ENCODE measurements around the gene MESP1. TPM values are rescaled to one million over a fixed set of nuclear protein-coding genes. Genes with fewer than 3 reads are reported as not detected.

MESP1 gene
- total and polyA plus RNA-seq, 4 donors = 0.49 to 1.2 (median 0.63) TPM; not detected in 1

DNA sequence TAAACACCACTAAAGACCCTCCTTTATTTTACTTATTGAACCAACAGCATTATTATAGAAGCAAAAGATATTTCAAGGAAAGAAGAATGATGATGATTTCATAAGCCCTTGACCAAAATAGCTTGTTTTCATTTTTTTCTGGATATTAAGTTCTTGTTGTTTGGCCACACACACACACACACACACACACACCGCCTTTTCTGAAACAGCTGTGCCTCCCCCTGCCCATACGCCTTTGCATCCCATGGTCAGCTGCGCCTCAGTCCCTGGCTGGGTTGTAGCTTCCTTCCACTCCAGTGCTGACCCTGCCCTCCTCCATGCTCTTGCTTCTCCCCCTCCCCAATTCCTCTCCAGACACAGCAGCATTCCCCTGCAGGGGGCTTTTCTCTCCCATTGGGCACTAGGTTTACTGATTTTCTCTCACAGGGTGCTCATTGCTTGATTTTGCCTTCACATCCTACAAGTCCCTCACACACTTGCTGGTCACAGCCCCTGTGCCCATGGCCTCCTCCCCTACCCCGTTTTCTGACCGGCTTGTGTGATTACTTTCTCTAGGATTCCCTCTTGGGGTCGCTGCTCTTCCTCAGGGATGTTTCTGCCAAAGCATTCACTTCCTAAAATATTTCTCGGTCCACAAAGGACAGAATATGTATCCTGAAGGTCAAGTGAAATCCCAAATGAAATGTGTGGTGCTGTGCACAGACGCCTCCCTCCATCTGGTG, 18.4 kb downstream of the MESP1 start:
- H3K36me3 ChIP-seq (ENCODE audit: control insufficient read depth in 1 of 2, insufficient read depth in 2 of 2, low read length in 1 of 2) = no peaks in the 10 kb centered on the region
- no peaks in the 10 kb centered on the region for H3K4me1 ChIP-seq (ENCODE audit: control insufficient read depth in 1 of 2, insufficient read depth in 2 of 2, low read length in 2 of 2)
- no peak for DNase-seq
- no peak for ATAC-seq (ENCODE audit: low FRiP score)
- intact Hi-C loops (cut with DNase I) = no loop called here
- WGBS, 2 donors = 65 to 70% methylated on average over 8 of the region's 8 CpGs
- no peaks in the 10 kb centered on the region for H3K9me3 ChIP-seq (ENCODE audit: control insufficient read depth, low read length)
- no peaks in the 10 kb centered on the region for H3K27me3 ChIP-seq (ENCODE audit: control insufficient read depth in 1 of 2, insufficient read depth in 2 of 2, low read length in 1 of 2)
- H3K27ac ChIP-seq (ENCODE audit: low read depth in 1 of 2, low read length in 2 of 2) = no peak overlapping the region
- H3K4me3 ChIP-seq (ENCODE audit: low read length in 2 of 2) = no peak overlapping the region

DNA sequence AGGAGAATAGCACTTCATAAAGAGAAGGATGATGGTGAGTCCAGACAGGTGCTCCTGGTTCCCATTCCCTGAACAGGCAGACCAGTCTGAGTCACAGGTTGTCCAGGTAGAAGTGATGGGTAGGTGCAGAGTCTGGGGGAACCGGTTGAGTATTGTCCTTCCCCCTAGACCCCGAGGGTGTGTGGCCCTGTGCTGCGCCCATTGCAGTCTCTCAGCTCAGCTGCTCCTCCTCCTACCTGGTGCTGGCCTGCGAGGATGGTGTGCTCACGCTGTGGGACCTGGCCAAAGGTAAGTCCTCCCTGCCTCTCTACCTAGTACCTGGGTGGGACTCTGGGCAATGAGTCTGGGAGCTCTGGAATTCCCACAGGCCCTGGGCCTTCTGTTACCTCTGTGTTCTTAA, 19.8 kb downstream of the MESP1 start:
- WGBS, 2 donors = 92 to 93% methylated on average over 5 of the region's 5 CpGs
- ATAC-seq (ENCODE audit: low FRiP score) = no peak
- no peaks in the 10 kb centered on the region for H3K4me1 ChIP-seq (ENCODE audit: control insufficient read depth in 1 of 2, insufficient read depth in 2 of 2, low read length in 2 of 2)

GRCh38 chr15:89728254-89728653, 22.8 kb downstream of the MESP1 start:
- H3K27ac ChIP-seq (ENCODE audit: low read depth in 1 of 2, low read length in 2 of 2) = no peak overlapping the region
- DNase-seq (no peak), ATAC-seq (ENCODE audit: low FRiP score) (no peak)
- intact Hi-C loops (cut with DNase I) = no loop called here
- no peaks in the 10 kb centered on the region for H3K27me3 ChIP-seq (ENCODE audit: control insufficient read depth in 1 of 2, insufficient read depth in 2 of 2, low read length in 1 of 2)
- 33 to 48% methylated on average over 2 of the region's 2 CpGs for WGBS, 2 donors
- H3K4me1 ChIP-seq (ENCODE audit: control insufficient read depth in 1 of 2, insufficient read depth in 2 of 2, low read length in 2 of 2) = no peaks in the 10 kb centered on the region
- no peaks in the 10 kb centered on the region for H3K9me3 ChIP-seq (ENCODE audit: control insufficient read depth, low read length)
- no peaks in the 10 kb centered on the region for H3K36me3 ChIP-seq (ENCODE audit: control insufficient read depth in 1 of 2, insufficient read depth in 2 of 2, low read length in 1 of 2)
- no peak overlapping the region for H3K4me3 ChIP-seq (ENCODE audit: low read length in 2 of 2)

More for the DNA sequence above, 19.8 kb downstream of the MESP1 start:
- H3K27me3 ChIP-seq (ENCODE audit: control insufficient read depth in 1 of 2, insufficient read depth in 2 of 2, low read length in 1 of 2) = no peaks in the 10 kb centered on the region
- H3K36me3 ChIP-seq (ENCODE audit: control insufficient read depth in 1 of 2, insufficient read depth in 2 of 2, low read length in 1 of 2) = no peaks in the 10 kb centered on the region
- no peaks in the 10 kb centered on the region for H3K9me3 ChIP-seq (ENCODE audit: control insufficient read depth, low read length)
- no peak overlapping the region for H3K4me3 ChIP-seq (ENCODE audit: low read length in 2 of 2)
- DNase-seq = no peak
- no peak overlapping the region for H3K27ac ChIP-seq (ENCODE audit: low read depth in 1 of 2, low read length in 2 of 2)
- intact Hi-C loops (cut with DNase I) = no loop called here

GRCh38 chr15:89725064-89725463, 26.0 kb downstream of the MESP1 start:
- H3K4me1 ChIP-seq (ENCODE audit: control insufficient read depth in 1 of 2, insufficient read depth in 2 of 2, low read length in 2 of 2) = no peaks in the 10 kb centered on the region
- no peak overlapping the region for H3K27ac ChIP-seq (ENCODE audit: low read depth in 1 of 2, low read length in 2 of 2)
- intact Hi-C loops (cut with DNase I) = no loop called here
- no peaks in the 10 kb centered on the region for H3K36me3 ChIP-seq (ENCODE audit: control insufficient read depth in 1 of 2, insufficient read depth in 2 of 2, low read length in 1 of 2)
- H3K9me3 ChIP-seq (ENCODE audit: control insufficient read depth, low read length) = peaks cover 5% of the 10 kb centered on the region
- no peak overlapping the region for H3K4me3 ChIP-seq (ENCODE audit: low read length in 2 of 2)
- no peaks in the 10 kb centered on the region for H3K27me3 ChIP-seq (ENCODE audit: control insufficient read depth in 1 of 2, insufficient read depth in 2 of 2, low read length in 1 of 2)
- DNase-seq (no peak), ATAC-seq (ENCODE audit: low FRiP score) (no peak)
- WGBS, 2 donors = 89 to 91% methylated on average over 1 of the region's 1 CpG

GRCh38 chr15:89724621-89725020, 26.4 kb downstream of the MESP1 start:
- 98 to 100% methylated on average over 1 of the region's 1 CpG for WGBS, 2 donors
- no peak for ATAC-seq (ENCODE audit: low FRiP score)
- intact Hi-C loops (cut with DNase I) = no loop called here

DNA sequence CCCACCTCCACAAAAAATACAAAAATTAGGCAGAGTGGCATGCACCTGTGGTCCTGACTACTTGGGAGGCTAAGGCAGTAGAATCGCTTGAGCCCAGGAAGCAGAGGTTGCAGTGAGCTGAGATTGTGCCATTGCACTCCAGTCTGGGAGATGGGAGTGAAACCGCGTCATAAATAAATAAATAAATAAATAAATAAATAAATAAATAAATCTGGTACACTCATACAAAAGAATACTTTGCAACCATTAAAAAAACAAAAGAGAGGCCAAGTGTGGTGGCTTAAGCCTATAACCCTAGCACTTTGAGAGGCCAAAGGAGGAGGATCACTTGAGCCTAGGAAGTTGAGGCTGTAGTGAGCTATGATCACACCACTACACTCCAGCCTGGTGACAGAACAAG, 28.0 kb downstream of the MESP1 start:
- WGBS, 2 donors = 63 to 92% methylated on average over 3 of the region's 3 CpGs
- H3K27ac ChIP-seq (ENCODE audit: low read depth in 1 of 2, low read length in 2 of 2) = no peak overlapping the region

More at GRCh38 chr15:89724621-89725020, 26.4 kb downstream of the MESP1 start:
- no peaks in the 10 kb centered on the region for H3K4me1 ChIP-seq (ENCODE audit: control insufficient read depth in 1 of 2, insufficient read depth in 2 of 2, low read length in 2 of 2)
- H3K36me3 ChIP-seq (ENCODE audit: control insufficient read depth in 1 of 2, insufficient read depth in 2 of 2, low read length in 1 of 2) = no peaks in the 10 kb centered on the region
- no peak for DNase-seq
- peaks cover 5% of the 10 kb centered on the region for H3K9me3 ChIP-seq (ENCODE audit: control insufficient read depth, low read length)
- no peak overlapping the region for H3K4me3 ChIP-seq (ENCODE audit: low read length in 2 of 2)
- no peak overlapping the region for H3K27ac ChIP-seq (ENCODE audit: low read depth in 1 of 2, low read length in 2 of 2)
- H3K27me3 ChIP-seq (ENCODE audit: control insufficient read depth in 1 of 2, insufficient read depth in 2 of 2, low read length in 1 of 2) = no peaks in the 10 kb centered on the region

GRCh38 chr15:89714775-89715174, 36.3 kb downstream of the MESP1 start:
- Histone ChIP-seq H3K9me3 (ENCODE audit: control insufficient read depth, low read length) (no peaks in the 10 kb centered on the region), H3K4me3 (ENCODE audit: low read length in 2 of 2) (no peak overlapping the region), H3K36me3 (ENCODE audit: control insufficient read depth in 1 of 2, insufficient read depth in 2 of 2, low read length in 1 of 2) (no peaks in the 10 kb centered on the region), H3K27ac (ENCODE audit: low read depth in 1 of 2, low read length in 2 of 2) (no peak overlapping the region), H3K27me3 (ENCODE audit: control insufficient read depth in 1 of 2, insufficient read depth in 2 of 2, low read length in 1 of 2) (no peaks in the 10 kb centered on the region), H3K4me1 (ENCODE audit: control insufficient read depth in 1 of 2, insufficient read depth in 2 of 2, low read length in 2 of 2) (no peaks in the 10 kb centered on the region)
- 80 to 87% methylated on average over 2 of the region's 2 CpGs for WGBS, 2 donors
- no peak for ATAC-seq (ENCODE audit: low FRiP score)
- intact Hi-C loops (cut with DNase I) = no loop called here
- DNase-seq = no peak

More for the DNA sequence above, 28.0 kb downstream of the MESP1 start:
- Histone ChIP-seq H3K36me3 (ENCODE audit: control insufficient read depth in 1 of 2, insufficient read depth in 2 of 2, low read length in 1 of 2) (no peaks in the 10 kb centered on the region), H3K9me3 (ENCODE audit: control insufficient read depth, low read length) (peaks cover 5% of the 10 kb centered on the region), H3K4me3 (ENCODE audit: low read length in 2 of 2) (no peak overlapping the region), H3K27me3 (ENCODE audit: control insufficient read depth in 1 of 2, insufficient read depth in 2 of 2, low read length in 1 of 2) (no peaks in the 10 kb centered on the region), H3K4me1 (ENCODE audit: control insufficient read depth in 1 of 2, insufficient read depth in 2 of 2, low read length in 2 of 2) (no peaks in the 10 kb centered on the region)
- DNase-seq (no peak), ATAC-seq (ENCODE audit: low FRiP score) (no peak)
- intact Hi-C loops (cut with DNase I) = no loop called here

DNA sequence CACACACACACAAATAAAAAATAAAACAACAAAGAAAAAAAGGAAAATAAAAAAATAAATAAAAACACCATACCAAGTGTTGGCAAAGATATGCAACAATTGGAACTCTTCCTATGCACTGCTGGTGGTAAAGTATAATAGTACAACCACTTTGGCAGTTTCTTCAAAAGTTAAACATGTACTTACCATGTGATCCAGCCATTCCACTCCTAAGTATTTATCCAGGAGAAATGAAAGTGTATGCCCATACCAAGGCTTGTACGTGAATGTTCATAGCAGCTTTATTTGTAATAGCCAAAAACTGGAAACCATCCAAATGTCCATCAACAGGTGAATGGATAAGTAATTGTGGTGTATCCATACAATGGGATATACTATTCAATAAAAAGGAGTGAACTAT, 43.5 kb downstream of the MESP1 start:
- Histone ChIP-seq H3K27ac (ENCODE audit: low read depth in 1 of 2, low read length in 2 of 2) (no peak overlapping the region), H3K9me3 (ENCODE audit: control insufficient read depth, low read length) (no peaks in the 10 kb centered on the region), H3K27me3 (ENCODE audit: control insufficient read depth in 1 of 2, insufficient read depth in 2 of 2, low read length in 1 of 2) (no peaks in the 10 kb centered on the region), H3K4me1 (ENCODE audit: control insufficient read depth in 1 of 2, insufficient read depth in 2 of 2, low read length in 2 of 2) (peaks cover 0 to 4% of the 10 kb centered on the region in 2 donors), H3K36me3 (ENCODE audit: control insufficient read depth in 1 of 2, insufficient read depth in 2 of 2, low read length in 1 of 2) (no peaks in the 10 kb centered on the region), H3K4me3 (ENCODE audit: low read length in 2 of 2) (no peak overlapping the region)
- DNase-seq (no peak), ATAC-seq (ENCODE audit: low FRiP score) (no peak)
- 25 to 32% methylated on average over 1 of the region's 1 CpG for WGBS, 2 donors
- intact Hi-C loops (cut with DNase I) = no loop called here

DNA sequence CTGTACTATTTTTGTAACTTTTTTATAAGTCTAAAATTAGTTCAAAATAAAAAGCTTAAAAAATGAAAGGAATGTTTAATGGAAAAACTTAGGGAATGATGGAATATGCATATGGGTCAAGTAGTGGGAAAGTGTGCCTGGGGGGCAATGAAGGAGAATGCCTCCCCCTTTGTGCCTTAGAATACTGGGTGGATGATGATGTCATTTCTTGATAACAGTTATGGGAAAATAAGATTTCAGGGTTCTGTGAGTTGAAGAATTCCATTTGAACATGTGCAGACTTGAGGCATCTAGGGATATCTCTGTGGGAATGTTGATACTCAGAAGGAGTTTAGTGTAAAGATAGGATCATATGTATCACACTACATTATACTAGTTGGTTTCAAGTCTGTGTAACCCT, 46.6 kb downstream of the MESP1 start:
- ATAC-seq (ENCODE audit: low FRiP score) (no peak), DNase-seq (no peak)
- Histone ChIP-seq H3K4me1 (ENCODE audit: control insufficient read depth in 1 of 2, insufficient read depth in 2 of 2, low read length in 2 of 2) (peaks cover 0 to 4% of the 10 kb centered on the region in 2 donors), H3K4me3 (ENCODE audit: low read length in 2 of 2) (no peak overlapping the region), H3K27ac (ENCODE audit: low read depth in 1 of 2, low read length in 2 of 2) (no peak overlapping the region), H3K36me3 (ENCODE audit: control insufficient read depth in 1 of 2, insufficient read depth in 2 of 2, low read length in 1 of 2) (no peaks in the 10 kb centered on the region), H3K9me3 (ENCODE audit: control insufficient read depth, low read length) (no peaks in the 10 kb centered on the region), H3K27me3 (ENCODE audit: control insufficient read depth in 1 of 2, insufficient read depth in 2 of 2, low read length in 1 of 2) (no peaks in the 10 kb centered on the region)
- intact Hi-C loops (cut with DNase I) = no loop called here
